Right lobe of liver (tissue), 6 donors: ENCODE measurements around the gene TAMALIN. TPM values are rescaled to one million over a fixed set of nuclear protein-coding genes. Genes with fewer than 3 reads are reported as not detected.
A peak's percentile ranks its signal among the peaks of the same experiment; 100 is the strongest.
"Not testable (repeated sequence)": the region's sequence is repeated elsewhere in the genome, so short reads cannot be mapped to it uniquely, and the experiment has no call there.

Source experiments
- ATAC-seq, 4 donors: fragments of 200-7000 bp; cut with Tn5 transposase; one replicate each; pipeline ENCODE4 v1.9.1; 2020; ENCODE audit warnings: mild to moderate bottlenecking in 4 of 4, moderate library complexity in 4 of 4
- DNase-seq, 3 donors: peaks; one replicate each; pipeline ENCODE4 v3.0.0-alpha.2; 2020
- H3K27ac ChIP-seq, 3 donors: fragments of 200-600 bp; one replicate each; pipeline ENCODE4 v1.8.0; 2022
- H3K27me3 ChIP-seq, 2 donors: fragments of 200-600 bp; one replicate each; pipeline ENCODE4 v1.8.0; 2022
- H3K36me3 ChIP-seq, 4 donors: fragments of 200-600 bp; sonication (generic) in 1 of 4; one replicate each; pipeline versions ENCODE4 v1.5.1 to v1.8.0; 2017 to 2022; ENCODE audit warnings: control low read depth in 1 of 4
- H3K4me1 ChIP-seq, 4 donors: fragments of 200-600 bp; sonication (generic) in 1 of 4; one replicate each; pipeline versions ENCODE4 v1.5.1 to v1.8.0; 2017 to 2022; ENCODE audit warnings: control low read depth in 1 of 4
- H3K4me3 ChIP-seq, 3 donors: fragments of 200-600 bp; one replicate each; pipeline ENCODE4 v1.8.0; 2022
- H3K9me3 ChIP-seq, 4 donors: fragments of 200-600 bp; sonication (generic) in 1 of 4; one replicate each; pipeline versions ENCODE4 v1.5.1 to v1.8.0; 2017 to 2022; ENCODE audit warnings: control low read depth in 1 of 4
- POLR2A ChIP-seq: fragments of 450-650 bp; IDR thresholded peaks from one replicate; pipeline ENCODE4 v1.6.1; 2017; ENCODE audit warnings: antibody characterized with exemption, mild to moderate bottlenecking
- WGBS: methylation state at CpG from one replicate; pipeline ENCODE4 v1.1.6; 2018; ENCODE audit warnings: low coverage, low lambda C conversion rate; ENCODE audit not compliant: insufficient coverage; ENCODE audit errors: missing lambda C conversion rate; 5-methylcytosine and 5-hydroxymethylcytosine counted together
- intact Hi-C, 2 donors: fragments of 100-400 bp; cut with DNase I; formaldehyde crosslinking; loops; one replicate each; pipeline versions ENCODE4 v1.11.2 to v1.14.1; 2022
- total RNA-seq, 6 experiments: library from RNA; depleted of rRNA in 2 of 6; stranded (reverse); fragments of >200 nt in 2 of 6; fragmentation: NEBNext Ultra II Directional in 3 of 6; extraction: Animal tissue kit (Norgen Biotek cat#: 25700) in 3 of 6; gene quantifications; one replicate each; pipeline versions ENCODE4 v1.1.0 to v1.2.4, GENCODE V29; 2016 to 2023
- TF ChIP-seq, protein P1 (sequence below), 4 donors: fragments of 200-600 bp in 3 of 4; fragments of 450-650 bp in 1 of 4; IDR thresholded peaks; one replicate each; pipeline versions ENCODE4 v1.5.1 to v1.8.0; 2016 to 2022; ENCODE audit warnings: antibody characterized with exemption in 4 of 4, mild to moderate bottlenecking in 2 of 4
- donor health status: DM: no; HTN: yes; CAD: no.
- donor health status: DM: no; HTN: no; CAD: no.
- donor health status: DM: no; HTN: no; CAD: no.
- donor health status: DM: no; HTN: yes; CAD: no.
- donor health status: DM: no; HTN: yes; CAD: no.

Gene TAMALIN
- total RNA-seq, 6 experiments from 2014 or later: 2.9 to 6.5 (median 3.9) TPM

DNA sequence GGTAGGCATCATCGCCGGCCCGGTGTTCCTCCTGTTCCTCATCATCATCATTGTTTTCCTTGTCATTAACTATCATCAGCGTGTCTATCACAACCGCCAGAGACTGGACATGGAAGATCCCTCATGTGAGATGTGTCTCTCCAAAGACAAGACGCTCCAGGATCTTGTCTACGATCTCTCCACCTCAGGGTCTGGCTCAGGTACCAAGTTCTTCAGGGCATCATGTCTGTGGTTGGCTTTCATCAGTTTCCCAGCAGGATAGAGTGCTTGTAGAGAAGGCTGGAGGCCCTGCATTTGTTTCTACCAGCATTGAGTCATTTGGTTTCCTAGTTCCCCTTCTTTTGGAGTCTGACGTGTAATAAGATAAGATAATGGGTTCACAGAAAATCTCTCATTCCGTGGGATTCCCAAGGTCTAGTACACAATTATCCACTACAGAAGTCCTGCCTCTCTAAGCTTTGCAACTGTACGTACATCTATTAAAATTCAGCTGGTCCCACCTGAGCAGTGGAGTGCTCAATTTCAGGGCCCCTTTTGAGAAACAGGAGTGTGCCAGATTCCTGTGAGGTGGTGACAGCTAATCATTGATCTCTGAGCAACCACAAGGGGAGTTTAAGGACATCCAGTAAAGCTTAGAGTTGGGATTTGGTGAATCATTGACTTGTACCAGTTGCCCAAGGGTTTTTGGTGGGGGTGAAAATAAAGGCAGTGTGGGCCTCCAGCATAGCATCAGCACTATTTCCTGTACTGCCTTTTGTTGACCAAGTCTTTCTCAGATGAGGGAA lies 30.2 kb upstream of the TAMALIN start:
- Histone ChIP-seq H3K4me1 (peaks cover 2 to 75% (median 34%) of the 10 kb centered on the region in 4 donors), H3K36me3 (peaks cover 0 to 33% (median 12%) of the 10 kb centered on the region in 4 donors), H3K27me3 (no peaks in the 10 kb centered on the region), H3K9me3 (no peaks in the 10 kb centered on the region), H3K27ac (peak overlapping the region; percentile 37 to 65 (median 55)), H3K4me3 (no peak overlapping the region)
- DNase-seq: peak in 1 of 3 donors; percentile 67
- intact Hi-C loops: no loop called here
- ATAC-seq: peak; percentile 62 to 84 (median 68)
- TF ChIP-seq, protein P1, sequence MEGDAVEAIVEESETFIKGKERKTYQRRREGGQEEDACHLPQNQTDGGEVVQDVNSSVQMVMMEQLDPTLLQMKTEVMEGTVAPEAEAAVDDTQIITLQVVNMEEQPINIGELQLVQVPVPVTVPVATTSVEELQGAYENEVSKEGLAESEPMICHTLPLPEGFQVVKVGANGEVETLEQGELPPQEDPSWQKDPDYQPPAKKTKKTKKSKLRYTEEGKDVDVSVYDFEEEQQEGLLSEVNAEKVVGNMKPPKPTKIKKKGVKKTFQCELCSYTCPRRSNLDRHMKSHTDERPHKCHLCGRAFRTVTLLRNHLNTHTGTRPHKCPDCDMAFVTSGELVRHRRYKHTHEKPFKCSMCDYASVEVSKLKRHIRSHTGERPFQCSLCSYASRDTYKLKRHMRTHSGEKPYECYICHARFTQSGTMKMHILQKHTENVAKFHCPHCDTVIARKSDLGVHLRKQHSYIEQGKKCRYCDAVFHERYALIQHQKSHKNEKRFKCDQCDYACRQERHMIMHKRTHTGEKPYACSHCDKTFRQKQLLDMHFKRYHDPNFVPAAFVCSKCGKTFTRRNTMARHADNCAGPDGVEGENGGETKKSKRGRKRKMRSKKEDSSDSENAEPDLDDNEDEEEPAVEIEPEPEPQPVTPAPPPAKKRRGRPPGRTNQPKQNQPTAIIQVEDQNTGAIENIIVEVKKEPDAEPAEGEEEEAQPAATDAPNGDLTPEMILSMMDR (IDR thresholded peaks at IDR 0.05): peak in 1 of 4 donors; percentile 19
- no peak for TF ChIP-seq POLR2A
- 64% methylated on average over 7 of the region's 10 CpGs for WGBS

DNA sequence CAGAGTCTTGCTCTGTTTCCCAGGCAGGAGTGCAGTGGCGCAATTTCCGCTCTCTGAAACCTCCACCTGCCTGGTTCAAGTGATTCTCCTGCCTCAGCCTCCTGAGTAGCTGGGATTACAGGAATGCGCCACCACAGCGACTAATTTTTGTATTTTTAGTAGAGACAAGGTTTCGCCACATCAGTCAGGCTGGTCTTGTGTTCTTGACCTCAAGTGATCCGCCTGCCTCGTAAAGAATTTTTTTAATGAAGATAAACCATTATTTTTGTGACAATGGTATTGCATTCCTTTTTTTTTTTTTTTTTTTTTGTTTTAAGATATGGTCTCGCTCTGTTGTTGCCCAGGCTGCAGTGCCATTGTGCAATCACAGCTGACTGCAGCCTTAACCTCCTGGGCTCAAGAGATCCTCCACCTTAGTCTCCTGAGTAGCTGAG lies 29.4 kb upstream of the TAMALIN start:
- H3K27ac ChIP-seq: peak overlapping the region in 2 of 3 donors; percentile 55 to 65
- DNase-seq (peak in 1 of 3 donors; percentile 39), ATAC-seq (peak in 3 of 4 donors; percentile 1 to 25 (median 24))
- WGBS: 43% methylated on average over 8 of the region's 8 CpGs
- no peaks in the 10 kb centered on the region for H3K27me3 ChIP-seq
- TF ChIP-seq, protein P1 (IDR thresholded peaks at IDR 0.05): no peak
- TF ChIP-seq POLR2A: no peak
- H3K4me3 ChIP-seq: no peak overlapping the region
- no peaks in the 10 kb centered on the region for H3K9me3 ChIP-seq
- intact Hi-C loops: no loop called here
- H3K36me3 ChIP-seq: peaks cover 0 to 40% (median 17%) of the 10 kb centered on the region in 4 donors
- H3K4me1 ChIP-seq: peaks cover 2 to 68% (median 30%) of the 10 kb centered on the region in 4 donors

DNA sequence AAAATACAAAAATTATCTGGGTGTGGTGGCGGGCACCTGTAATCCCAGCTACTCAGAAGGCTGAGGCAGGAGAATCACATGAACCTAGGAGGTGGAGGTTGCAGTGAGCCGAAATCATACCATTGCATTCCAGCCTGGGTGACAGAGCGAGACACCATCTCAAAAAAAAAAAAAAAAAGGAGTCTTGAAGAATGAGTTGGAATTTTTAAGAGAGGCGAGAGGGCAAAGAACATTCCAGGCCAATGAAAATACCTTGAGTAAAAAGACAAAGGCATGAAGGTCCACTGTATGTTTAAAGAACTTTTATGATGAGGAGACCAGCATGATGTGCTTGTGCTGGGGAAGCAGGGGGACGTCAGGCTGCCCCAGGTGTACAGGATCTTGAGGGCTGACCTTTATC lies 27.4 kb upstream of the TAMALIN start:
- 94% methylated on average over 3 of the region's 5 CpGs for WGBS
- ATAC-seq, H3K9me3 ChIP-seq, H3K4me3 ChIP-seq, H3K27me3 ChIP-seq, H3K27ac ChIP-seq, DNase-seq, intact Hi-C loops: not testable (repeated sequence)
- Histone ChIP-seq H3K36me3 (peaks cover 3 to 60% (median 28%) of the 10 kb centered on the region in 4 donors), H3K4me1 (peaks cover 2 to 48% (median 20%) of the 10 kb centered on the region in 4 donors)

DNA sequence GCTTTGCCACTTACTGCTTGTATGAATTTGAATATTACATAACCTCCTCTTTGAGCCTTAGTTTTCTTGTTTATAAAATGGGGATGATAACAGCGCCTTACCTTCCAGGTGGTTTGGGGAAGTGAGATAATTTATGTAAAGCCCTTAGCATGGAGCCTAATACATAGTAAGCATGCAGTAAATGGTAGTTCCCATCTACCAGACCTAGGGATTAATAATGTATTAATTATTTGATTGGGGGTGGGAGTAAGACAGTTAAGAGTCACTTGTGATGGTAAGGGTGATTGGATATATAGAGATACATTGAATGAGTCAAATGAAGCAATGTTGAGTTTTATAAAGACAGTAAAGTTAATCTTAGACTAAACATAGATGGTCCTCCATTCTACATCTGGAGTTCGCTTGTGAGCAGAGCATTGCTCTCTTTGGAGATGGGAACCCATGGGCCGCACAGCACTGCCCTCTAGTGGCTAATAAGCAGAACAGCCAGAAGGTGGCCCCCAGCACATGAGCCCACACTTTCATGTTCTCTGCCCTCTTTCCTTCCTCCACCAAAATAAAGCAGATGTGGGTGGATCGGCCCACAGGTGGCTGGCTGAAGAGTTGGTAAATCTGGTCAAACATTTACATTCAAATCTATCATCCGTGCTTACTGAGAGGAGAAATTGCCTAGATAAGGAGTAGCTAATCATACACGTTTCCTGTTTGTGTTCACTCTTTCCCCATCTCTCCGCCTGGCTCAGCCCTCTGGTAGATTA lies 26.5 kb upstream of the TAMALIN start:
- intact Hi-C loops: loop anchor here (5.0 kb wide), 1 partner anchor 83 kb away; no protein-coding TSS in a partner anchor
- TF ChIP-seq POLR2A: no peak
- TF ChIP-seq, protein P1 (IDR thresholded peaks at IDR 0.05): peak; percentile 97 to 100 (median 99)

More for the DNA sequence above, 26.5 kb upstream of the TAMALIN start:
- peak; percentile 78 to 92 (median 86) for ATAC-seq
- H3K36me3 ChIP-seq: peaks cover 3 to 69% (median 36%) of the 10 kb centered on the region in 4 donors
- DNase-seq: peak; percentile 65 to 74 (median 70)
- no peaks in the 10 kb centered on the region for H3K9me3 ChIP-seq
- H3K4me3 ChIP-seq: no peak overlapping the region
- no peak overlapping the region for H3K27ac ChIP-seq
- WGBS: 21% methylated on average over 7 of the region's 7 CpGs
- no peaks in the 10 kb centered on the region for H3K27me3 ChIP-seq
- H3K4me1 ChIP-seq: peaks cover 0 to 39% (median 17%) of the 10 kb centered on the region in 4 donors
